Myocyte (in vitro differentiated cells): ENCODE data around the gene PBRM1. TPM values are rescaled to one million over a fixed set of nuclear protein-coding genes. Genes with fewer than 3 reads are reported as not detected.
A peak's percentile ranks its signal among the peaks of the same experiment; 100 is the strongest.

Source experiments
- DNase-seq: peaks from one replicate; pipeline ENCODE4 v3.0.0-alpha.2; 2012; ENCODE audit warnings: low read depth
- total RNA-seq: library from RNA; depleted of rRNA; stranded (reverse); fragments of >200 nt; gene quantifications from 2 replicates; pipeline ENCODE4 v1.2.3, GENCODE V29; 2014

Gene PBRM1
- total RNA-seq, 1 donor from 2014 or later, result 58.2 TPM

DNA sequence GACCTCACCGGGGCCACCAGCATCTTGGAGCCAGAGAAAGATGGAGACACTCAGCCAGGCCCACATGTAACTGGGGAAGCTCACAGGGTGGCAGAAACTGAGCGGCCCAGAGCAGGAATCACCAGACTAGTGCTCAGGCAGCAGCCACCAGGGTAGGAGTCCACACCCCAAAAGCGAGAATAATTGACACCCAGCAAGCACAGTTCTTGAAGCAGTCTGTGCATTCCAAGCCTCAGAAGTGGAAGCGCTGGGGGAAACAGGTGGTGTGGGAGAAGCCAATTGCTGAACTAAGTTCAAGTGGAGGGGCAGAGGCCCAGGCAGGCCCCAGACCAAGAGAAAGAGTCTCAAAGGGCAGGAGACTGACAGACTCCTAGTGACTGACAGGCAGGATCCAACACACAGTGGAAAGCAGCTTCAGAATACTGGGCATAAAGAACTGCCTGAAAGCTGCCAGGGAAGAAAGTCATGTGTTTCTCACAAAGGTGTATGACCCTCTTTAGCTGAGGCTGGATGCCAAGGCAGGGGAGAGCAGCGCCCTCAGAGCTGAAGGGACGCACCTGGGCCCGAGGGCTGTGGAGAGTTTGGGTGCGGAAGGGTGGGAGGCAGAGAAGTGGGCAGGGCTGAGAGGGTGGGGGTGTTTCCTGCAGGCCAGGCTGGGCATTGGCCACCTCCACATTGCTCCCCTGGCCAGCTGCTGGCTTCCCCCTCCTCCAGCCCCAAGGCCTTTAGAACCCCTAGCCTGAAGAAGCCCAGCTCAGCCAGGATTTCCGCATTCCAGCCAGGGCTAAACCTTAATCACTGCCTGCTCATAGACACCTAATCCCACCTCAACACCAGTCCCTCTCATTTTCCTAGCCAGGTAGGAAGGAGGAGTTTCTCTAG, 159.8 kb downstream of the PBRM1 start:
- DNase-seq, result peak; percentile 26

DNA sequence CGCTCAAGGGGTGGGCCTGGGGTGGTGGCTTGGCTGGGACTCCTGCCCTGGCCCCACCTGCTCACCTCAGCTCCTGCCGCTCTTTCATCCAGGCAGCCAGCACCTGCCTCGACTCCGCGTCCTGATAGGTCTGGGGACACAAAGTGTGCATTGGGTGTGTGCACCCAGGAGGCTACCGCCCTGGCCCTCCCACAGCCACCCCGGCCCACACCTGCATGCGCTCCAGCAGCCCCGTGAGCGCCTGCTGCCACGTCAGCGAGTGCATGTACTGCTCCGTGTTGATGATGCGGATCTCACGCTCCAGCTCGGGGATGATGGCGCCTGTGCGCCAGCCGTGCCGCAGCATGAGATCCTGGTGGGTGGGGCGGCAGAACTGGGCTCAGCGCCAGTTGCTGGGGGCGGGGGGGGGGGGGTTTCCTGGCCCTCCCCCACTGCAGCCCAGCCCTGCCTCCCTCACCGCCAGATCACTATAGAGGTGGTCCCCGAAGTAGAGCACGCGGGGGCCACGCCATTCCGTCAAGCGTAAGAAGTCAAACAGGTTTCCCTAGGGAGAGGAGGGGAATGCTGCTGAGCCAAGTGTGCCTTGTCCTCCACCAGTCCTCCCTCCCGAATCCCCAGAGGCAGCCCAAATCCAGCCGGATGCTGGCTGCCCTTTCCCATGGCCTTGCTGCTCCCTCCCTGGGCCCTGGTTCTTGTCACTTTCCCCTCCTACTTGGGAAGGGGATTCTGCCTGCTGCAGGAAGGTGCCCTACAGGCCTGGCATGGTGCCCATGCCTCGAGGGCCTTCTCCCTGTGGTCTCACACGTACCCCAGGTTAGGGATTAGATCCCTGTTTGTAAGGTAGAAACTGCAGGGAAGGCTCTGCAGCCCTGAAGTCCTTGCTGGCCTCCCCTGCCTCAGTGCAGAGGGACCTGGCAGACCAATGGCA, 160.7 kb downstream of the PBRM1 start:
- no peak for DNase-seq

DNA sequence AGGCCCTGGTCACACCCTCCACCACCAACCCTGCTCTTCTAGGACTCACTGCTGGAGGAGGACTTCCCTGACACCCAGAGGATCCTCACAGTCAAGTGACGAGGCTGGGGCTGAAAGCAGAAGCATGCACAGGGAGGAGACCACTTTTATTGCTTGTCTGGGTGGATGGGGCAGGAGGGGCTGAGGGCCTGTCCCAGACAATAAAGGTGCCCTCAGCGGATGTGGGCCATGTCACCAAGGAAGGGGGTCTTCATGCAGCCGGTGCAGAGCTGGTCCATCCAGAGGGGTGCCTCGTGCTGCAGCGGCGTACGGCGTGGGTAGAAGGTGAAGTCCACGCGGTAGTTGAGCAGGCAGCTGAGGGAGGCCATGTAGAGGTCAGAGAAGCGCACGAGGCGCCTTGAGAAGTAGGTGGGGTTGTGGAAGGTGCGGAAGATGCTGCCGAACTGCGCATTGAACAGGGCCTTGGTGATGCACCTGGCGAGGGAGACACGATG, 161.4 kb downstream of the PBRM1 start:
- no peak for DNase-seq

DNA sequence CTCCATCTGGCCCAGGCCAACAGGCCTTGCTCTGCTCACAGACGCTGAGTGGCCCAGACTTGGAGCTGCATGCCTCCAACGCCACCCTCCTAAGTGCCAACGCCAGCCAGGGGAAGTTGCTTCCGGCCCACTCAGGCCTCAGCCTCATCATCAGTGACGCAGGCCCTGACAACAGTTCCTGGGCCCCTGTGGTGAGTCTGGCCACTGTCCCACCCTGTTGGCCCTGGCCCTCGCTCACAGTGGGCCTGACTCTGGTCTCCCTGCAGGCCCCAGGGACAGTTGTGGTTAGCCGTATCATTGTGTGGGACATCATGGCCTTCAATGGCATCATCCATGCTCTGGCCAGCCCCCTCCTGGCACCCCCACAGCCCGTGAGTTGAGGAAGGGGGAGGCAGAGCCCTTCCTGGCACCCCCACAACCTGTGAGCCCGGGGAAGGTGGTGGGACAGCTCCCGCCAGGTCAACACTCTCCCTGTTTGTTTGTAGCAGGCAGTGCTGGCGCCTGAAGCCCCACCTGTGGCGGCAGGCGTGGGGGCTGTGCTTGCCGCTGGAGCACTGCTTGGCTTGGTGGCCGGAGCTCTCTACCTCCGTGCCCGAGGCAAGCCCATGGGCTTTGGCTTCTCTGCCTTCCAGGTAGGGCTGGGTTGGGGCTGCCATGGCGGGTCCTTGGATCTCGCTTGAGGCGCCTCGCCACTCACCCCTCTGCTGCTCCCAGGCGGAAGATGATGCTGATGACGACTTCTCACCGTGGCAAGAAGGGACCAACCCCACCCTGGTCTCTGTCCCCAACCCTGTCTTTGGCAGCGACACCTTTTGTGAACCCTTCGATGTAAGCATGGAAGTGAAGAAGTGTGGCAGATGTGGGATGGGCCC, 162.1 kb downstream of the PBRM1 start:
- no peak for DNase-seq

DNA sequence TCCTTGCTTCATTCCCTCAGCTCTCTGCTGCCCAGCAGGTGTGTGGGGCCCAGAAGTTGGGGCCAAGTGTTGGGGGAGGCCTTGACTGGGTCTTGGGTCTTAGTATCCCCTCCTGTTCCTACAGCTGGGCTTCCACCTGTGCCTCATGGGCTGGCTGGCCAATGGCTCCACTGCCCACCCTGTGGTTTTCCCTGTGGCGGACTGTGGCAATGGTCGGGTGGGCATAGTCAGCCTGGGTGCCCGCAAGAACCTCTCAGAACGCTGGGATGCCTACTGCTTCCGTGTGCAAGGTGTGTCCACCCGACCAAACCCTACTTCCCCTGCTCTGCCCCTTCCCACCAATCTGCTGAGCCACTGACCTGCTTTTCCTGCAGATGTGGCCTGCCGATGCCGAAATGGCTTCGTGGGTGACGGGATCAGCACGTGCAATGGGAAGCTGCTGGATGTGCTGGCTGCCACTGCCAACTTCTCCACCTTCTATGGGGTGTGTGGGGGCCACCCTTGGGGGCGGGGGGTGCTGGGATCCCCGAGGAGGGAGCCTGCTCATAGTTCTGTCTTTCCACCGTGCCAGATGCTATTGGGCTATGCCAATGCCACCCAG, 163.0 kb downstream of the PBRM1 start:
- no peak for DNase-seq

DNA sequence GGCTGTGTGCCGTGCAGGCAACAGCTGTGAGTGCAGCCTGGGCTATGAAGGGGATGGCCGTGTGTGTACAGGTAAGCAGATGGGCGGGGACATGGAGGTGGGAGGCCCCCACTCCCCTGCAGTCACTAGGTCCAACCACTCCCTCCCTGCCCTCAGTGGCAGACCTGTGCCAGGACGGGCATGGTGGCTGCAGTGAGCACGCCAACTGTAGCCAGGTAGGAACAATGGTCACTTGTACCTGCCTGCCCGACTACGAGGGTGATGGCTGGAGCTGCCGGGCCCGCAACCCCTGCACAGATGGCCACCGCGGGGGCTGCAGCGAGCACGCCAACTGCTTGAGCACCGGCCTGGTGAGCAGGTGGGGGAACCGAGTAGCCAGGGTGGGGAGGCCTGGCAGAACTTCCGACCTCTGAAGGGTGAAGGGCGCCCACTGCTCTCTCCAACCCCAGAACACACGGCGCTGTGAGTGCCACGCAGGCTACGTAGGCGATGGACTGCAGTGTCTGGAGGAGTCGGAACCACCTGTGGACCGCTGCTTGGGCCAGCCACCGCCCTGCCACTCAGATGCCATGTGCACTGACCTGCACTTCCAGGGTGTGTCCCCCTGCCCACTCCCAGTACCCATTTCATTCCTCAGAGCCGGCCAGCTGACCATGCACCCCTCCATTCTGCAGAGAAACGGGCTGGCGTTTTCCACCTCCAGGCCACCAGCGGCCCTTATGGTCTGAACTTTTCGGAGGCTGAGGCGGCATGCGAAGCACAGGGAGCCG, 163.6 kb downstream of the PBRM1 start:
- no peak for DNase-seq

DNA sequence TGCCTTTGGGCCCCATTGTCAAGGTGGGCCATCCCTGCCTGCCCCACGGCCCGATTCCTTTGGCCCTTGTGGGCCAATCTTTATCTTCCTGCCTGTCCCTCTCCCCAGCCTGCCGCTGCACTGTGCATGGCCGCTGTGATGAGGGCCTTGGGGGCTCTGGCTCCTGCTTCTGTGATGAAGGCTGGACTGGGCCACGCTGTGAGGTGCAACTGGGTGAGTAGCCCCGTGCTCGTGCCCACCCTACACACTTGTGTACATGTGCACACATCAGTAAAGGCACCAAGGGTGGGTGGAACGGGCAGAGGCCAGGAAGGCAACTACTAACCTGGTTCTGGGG, 164.3 kb downstream of the PBRM1 start:
- DNase-seq, result no peak

DNA sequence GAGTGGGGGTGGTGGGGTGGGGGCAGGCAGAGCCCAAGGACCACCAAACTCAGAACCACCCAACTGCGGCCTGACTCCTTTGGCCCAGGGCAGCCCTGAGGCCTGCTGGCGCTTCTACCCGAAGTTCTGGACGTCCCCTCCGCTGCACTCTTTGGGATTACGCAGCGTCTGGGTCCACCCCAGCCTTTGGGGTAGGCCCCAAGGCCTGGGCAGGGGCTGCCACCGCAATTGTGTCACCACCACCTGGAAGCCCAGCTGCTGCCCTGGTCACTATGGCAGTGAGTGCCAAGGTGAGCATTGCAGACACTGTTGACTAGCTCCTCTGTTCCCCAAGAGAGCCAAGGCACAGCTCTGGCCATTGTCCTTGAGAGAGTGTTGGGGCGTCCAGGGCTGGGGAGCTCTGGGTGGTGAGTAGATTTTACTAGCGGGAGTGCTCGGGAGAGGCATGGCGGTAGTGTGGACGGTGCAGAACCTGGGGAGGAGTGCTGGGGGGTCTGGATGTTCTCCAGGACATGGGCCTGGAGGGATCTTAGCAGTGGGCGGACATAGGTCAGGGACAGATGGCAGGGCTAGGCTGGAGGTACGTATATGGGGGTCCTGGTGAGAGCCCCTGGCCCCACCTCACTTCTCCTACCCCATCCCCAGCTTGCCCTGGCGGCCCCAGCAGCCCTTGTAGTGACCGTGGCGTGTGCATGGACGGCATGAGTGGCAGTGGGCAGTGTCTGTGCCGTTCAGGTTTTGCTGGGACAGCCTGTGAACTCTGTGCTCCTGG, 164.8 kb downstream of the PBRM1 start:
- no peak for DNase-seq

DNA sequence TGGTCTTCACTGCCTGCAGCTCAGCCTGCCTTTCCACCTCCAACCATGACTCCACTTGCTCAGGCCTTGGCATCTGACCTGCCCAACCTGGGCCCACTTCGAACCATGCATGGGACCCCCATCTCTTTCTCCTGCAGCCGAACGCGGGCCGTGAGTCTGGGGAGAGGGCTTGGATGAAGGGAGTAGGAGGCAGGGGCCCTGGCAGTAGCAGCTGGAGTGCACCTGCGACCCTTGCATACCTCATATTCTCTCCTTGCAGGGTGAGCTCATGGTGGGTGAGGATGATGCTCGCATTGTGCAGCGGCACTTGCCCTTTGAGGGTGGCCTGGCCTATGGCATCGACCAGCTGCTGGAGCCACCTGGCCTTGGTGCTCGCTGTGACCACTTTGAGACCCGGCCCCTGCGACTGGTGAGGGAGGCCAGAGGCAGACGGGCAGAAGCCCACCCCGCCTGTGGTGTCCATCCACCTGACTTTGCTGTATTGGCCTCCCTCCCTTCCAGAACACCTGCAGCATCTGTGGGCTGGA, 165.5 kb downstream of the PBRM1 start:
- no peak for DNase-seq

DNA sequence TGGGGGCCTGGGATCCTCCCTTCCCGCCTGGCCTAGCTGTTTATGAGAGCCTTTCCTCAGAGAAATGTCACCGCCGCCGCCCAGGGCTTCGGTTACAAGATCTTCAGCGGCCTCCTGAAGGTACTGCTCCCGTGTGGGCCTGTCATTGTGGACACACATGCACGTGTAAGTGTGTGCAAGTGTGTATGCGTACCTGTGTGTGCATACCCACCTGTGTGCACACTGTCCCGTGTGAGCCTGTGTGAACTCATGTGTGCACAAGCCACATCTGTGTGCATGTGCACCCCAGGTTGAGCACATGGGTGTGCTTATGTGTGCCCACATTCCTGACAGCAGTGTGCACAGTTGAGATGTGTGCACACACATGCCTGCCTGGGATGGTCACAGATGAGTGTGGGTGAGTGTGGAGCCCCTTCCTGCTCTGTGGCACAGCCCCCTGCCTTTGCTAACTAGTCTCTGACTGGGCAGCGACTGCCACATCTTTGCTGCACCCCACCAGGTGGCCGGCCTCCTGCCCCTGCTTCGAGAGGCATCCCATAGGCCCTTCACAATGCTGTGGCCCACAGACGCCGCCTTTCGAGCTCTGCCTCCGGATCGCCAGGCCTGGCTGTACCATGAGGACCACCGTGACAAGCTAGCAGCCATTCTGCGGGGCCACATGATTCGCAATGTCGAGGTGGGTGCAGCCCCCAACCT, 166.1 kb downstream of the PBRM1 start:
- no peak for DNase-seq

DNA sequence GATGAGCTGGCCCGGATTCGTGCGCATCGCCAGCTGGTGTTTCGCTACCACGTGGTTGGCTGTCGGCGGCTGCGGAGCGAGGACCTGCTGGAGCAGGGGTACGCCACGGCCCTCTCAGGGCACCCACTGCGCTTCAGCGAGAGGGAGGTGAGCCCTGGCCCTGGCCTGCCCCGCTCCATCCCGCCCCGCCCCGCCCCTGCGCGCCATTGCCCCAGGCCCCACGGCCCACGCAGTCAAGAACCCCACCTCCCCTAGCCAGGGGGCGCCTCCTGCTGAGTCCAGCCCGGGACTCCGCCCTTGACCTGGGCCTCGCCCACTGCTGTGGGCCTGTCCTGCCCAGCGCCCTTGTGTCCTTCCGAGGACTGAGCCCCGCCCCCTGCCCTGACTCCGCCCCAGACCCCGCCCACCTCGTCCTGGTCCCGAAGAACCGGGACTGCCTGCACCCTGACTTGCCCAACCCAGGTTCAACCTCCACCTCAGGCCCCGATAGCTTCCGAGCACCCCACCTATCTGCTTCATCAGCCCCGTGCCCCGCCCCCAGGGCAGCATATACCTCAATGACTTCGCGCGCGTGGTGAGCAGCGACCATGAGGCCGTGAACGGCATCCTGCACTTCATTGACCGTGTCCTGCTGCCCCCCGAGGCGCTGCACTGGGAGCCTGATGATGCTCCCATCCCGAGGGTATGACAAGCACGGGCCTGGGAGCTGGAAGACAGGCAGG, 166.8 kb downstream of the PBRM1 start:
- no peak for DNase-seq

DNA sequence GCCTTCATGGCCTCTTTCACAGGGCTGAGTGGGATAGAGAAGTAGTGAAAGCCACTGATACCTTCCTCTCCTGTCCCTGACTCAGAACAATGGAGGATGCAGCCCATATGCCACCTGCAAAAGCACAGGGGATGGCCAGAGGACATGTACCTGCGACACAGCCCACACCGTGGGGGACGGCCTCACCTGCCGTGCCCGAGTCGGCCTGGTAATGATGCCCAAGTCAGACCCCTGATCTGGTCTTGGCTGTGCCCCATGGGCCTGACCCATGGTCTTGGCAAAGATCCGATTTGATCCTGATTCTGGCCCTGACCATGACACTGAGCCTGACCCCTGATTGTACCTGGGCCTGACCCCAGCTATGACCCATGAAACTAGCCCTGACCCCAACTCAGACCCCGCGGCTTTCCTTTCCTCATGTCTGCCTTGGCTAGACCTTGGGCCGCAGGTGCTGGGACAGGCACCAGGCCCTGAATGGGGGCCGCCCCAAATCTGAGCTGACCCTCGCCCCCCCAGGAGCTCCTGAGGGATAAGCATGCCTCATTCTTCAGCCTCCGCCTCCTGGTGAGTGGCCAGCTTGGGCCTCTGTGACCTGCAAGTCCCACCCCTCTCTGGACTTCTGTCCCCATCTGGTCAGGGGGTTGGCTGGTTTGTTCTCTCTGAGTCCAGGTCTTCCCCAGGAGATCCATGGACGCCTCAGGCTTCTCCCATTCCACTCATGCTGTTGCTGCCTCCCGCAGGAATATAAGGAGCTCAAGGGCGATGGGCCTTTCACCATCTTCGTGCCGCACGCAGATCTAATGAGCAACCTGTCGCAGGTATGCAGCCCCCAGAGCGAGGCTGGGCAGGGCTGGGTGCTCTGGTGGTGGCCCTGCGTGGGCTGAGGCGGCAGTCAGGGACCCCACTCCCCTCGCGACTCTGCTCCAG, 167.7 kb downstream of the PBRM1 start:
- DNase-seq, result no peak

DNA sequence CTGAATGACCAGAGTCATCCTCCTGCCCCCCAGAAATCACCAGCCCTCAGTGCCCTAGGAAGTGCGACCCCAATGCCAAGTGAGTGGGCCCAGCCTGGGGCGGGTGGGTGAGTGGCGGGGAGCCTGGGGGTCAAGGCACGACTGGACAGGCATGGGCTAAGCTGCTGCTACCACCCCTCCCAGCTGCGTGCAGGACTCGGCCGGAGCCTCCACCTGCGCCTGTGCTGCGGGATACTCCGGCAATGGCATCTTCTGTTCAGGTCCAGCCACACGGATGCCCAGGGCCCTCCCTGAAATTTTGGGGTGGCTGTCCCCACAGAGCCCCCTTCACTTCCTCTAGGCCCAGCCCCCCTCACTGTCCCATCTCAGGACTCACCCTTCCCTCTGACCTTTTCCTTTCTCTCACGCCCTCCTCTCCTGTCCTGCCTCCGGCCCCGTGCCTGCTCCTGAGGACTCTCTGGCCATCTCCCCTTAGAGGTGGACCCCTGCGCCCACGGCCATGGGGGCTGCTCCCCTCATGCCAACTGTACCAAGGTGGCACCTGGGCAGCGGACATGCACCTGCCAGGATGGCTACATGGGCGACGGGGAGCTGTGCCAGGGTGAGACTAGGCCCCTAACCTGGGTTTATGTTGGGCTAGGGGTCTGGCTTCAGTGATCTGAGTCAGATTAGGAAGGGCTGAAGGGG, 169.1 kb downstream of the PBRM1 start:
- no peak for DNase-seq

DNA sequence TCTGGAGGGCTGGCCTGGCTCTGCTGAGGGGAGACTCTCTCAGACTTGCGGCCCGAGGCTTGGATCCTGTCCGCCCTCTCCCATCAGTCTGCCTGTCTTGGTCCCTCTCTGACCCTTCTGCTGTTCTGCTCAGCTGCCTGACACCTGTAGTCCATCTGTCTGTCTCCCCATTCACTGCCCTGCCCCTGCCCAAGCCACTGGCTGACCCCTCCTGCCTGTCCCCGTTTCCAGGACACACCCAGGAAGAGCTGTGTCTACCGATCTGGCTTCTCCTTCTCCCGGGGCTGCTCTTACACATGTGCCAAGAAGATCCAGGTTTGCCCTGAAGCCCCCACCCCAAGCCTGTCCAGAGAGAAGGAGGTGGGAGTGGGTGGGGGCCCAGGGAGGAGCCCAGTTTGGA, 170.5 kb downstream of the PBRM1 start:
- no peak for DNase-seq

DNA sequence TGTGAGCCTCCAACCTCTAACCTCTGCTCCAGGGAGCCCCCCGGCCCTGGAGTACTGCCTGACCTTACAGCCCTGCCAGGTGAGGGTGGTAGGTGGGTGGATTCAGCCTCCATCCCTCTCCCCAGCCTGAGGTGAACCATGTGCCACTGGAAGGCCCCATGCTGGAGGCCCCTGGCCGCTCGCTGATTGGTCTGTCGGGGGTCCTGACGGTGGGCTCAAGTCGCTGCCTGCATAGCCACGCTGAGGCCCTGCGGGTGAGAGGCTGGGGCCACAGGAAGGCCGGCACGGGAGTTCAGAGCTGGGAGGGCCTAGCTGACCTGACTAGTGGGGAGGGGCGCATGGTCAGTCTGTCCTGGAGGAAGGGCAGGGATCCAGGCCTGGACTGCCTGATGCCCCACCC, 171.1 kb downstream of the PBRM1 start:
- no peak for DNase-seq

DNA sequence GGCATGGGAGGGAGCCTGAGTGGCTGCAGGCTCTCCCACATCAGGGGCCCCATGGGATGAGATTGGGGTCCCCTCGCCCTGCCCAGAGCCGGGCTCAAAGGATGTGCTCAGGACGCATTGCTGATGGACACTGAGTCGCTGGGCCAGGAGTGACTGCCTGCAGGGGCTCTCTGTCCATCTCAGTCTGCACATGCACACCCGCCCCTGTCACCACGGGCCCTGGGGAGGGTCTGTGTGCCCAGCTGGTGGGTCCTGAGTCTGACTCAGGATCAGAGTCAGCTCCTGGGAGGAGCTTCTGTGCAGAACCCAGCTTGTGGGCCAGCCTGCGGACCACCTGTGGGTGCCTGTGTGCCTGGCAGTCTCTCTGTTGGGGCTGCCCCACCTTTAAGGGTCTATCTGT, 172.4 kb downstream of the PBRM1 start:
- DNase-seq, result no peak
